D721Med (cell line): ENCODE measurements around the gene PDZD4.

ENCODE experiments used
- DNase-seq: peaks from one replicate; pipeline ENCODE4 v3.0.0; 2011; ENCODE audit warnings: low spot score; ENCODE audit not compliant: insufficient read length
- FAIRE-seq: peaks from 2 replicates; lab custom pipeline; 2011; peaks lifted over from hg19 to GRCh38; lab: Jason Lieb, UNC
- CTCF ChIP-seq: IDR thresholded peaks from 2 replicates; pipeline ENCODE4 v1.5.1; 2012; ENCODE audit warnings: mild to moderate bottlenecking, control low read depth; ENCODE audit not compliant: insufficient read depth; ENCODE audit errors: missing control alignments

Gene PDZD4

DNA sequence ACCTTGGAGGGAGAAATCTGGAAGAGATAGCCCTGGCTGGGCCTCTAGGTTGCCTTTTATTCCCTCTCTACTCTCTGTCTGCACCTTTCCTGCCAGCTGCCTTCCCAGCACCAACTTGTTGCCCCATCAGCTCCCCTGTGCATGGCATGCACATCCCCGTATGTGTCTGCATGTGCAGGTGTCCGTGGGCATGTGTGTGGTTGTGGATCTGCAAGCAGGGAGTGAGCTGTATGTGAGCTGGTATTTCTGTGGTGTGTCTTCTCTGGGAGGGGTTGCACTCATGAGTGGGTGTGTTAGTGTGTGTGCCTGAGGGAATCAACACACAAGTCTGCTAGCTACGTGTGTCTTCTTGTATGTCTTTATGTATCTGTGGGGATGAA is 45.8 kb upstream of the PDZD4 start:
- no peak for TF ChIP-seq CTCF
- DNase-seq (no peak), FAIRE-seq (no peak)

DNA sequence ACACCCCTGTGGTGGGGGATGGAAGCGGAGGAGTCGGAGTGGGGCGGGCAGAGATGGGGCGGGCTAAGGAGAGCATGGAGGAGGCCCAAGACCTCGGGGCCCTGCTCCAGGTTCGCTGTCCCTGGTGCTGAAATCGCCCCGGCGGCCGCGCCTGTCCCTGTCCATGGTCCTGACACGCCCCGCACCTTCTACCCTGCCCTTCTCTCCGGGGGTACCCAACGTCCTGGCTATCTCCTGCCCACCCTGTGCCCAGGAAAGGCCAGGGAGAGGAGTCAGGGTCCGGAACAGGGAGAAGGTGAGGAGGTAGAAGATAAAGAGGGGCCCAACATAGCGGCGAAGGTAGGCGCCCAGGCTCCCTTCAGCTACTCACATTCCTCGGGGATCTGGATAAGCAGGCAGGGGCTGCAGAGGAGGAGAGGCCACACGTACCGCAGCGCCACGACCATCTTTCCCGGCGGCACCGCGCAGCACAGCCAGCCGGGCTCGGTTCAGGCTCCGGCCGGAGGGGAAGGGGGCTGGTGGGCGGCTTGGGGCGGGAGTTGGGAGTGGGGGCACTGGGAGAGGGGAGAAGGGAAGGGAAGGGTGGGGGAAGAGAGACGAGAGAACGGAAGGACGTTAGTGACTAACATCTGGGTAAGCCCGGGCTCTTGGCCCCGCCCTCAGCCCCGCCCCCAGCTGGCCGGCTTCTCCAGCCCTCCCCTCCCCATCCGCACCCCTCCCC is 45.2 kb upstream of the PDZD4 start:
- TF ChIP-seq CTCF, result no peak
- FAIRE-seq, result no peak
- DNase-seq, result no peak

DNA sequence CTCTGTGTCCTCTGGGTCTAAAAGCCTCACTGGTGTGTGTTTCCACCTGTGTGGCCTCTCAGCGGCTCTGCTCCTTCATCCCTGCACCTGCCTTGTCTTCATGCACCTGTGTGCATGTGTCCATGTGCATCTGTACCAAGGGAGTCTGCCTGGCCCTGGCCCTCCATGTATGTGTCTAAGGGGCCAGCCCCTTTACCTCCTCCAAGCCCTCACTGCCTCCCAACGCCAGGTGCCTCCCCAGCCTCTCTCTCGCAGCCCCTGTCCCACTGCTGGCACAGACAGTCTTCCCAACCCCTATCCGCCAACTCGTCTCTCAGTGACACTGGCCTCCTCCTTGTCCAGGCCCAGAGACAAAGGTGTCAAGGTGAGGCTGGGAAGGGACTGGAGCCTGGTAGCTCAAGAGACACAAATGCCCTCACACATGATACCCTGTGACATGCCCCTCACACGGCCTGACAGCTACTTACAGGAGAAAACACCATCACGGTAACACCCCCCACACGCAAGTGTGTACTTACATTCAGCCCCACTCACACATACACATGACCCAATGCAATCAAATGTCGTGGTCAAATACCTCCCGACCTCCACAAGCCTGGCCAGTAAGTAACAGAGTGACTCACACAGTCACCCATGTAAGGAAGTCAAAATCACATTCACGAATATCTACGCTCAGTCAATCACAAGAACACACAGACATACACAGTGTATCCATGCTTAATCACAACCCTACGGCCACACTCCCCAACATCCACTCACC is 44.2 kb upstream of the PDZD4 start:
- no peak for DNase-seq
- FAIRE-seq, result no peak
- no peak for TF ChIP-seq CTCF

GRCh38 chrX:153874085-153874365 is 43.7 kb upstream of the PDZD4 start:
- no peak for FAIRE-seq
- no peak for TF ChIP-seq CTCF

DNA sequence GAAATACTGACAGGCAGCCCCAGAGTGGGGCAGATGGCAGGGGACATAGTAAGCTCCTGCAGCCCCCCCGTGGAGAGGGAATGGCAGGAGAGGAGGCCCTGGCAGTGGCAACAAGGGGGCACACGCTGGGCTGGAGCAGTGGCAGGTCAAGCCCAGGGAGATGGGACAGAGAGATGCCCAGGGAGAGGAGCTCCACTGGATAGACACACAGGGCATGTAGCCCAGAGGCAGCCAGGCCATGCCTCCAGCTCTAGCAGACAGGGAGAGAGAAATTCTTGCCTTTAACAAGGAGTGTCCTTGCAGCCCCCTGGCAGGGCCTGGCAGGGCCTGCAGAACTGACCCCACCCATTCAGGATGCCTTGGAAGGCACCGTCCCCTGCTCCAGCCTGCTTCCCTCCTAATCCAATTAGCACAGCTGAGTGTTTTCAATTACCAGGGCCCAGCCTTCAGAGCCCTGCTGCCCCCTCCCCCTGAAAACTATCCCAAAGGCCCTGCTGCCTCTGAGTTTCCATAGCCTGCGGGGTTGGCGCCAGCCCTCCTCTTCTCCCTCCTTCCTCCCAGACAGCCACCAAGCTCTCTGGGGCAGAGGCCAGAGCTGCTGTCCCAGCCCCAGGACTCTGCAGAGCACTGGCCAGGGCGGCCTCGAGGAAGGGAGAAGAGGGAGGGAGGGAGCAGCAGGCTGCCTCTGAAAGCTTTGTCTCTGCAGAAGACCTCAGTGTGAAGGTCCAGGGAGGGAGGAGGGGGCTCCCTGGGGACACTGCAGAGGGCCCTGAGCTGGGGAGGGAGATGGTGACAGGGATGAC is 43.1 kb upstream of the PDZD4 start:
- DNase-seq, result peak; percentile 49
- FAIRE-seq, result no peak
- TF ChIP-seq CTCF, result no peak

More at GRCh38 chrX:153874085-153874365, 43.7 kb upstream of the PDZD4 start:
- DNase-seq, result no peak

GRCh38 chrX:153871946-153872878 is 41.9 kb upstream of the PDZD4 start:
- no peak for DNase-seq
- no peak for TF ChIP-seq CTCF
- FAIRE-seq, result no peak
